ENCODE results near the gene KIAA0930.

Gene KIAA0930

GRCh38 chr22:45169591-45170466 lies 70.9 kb downstream of the KIAA0930 start:
- no peak for DNase-seq

DNA sequence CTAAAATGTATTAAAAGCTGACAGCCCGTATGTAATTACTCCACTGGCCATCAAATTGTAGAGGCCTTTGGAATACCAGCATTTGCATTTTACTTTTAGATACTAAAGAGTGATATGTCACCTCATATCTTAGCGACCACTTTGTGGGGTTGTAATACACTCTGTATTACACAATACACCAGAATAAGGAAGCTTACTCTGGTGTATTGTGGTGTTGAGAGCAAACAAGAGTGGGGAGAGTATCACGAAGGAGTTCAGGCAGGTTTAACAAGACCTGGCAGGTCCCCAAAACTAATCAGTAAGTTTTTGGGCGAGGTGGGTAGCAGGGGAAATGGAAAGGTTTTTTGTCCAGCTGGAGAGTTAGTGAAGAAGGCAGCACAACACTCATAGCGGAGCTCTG lies 73.8 kb downstream of the KIAA0930 start:
- DNase-seq = no peak

GRCh38 chr22:45164270-45165088 lies 76.2 kb downstream of the KIAA0930 start:
- DNase-seq = no peak

- peak; percentile 97 for DNase-seq
Measured at GRCh38 chr22:45163451-45164269, 77.0 kb downstream of the KIAA0930 start, which contains the start of gene NUP50. Gene NUP50, plus strand, starts transcription at chr22:45163925. Its CDS starts 4,253 bp downstream, at chr22:45168178.

DNA sequence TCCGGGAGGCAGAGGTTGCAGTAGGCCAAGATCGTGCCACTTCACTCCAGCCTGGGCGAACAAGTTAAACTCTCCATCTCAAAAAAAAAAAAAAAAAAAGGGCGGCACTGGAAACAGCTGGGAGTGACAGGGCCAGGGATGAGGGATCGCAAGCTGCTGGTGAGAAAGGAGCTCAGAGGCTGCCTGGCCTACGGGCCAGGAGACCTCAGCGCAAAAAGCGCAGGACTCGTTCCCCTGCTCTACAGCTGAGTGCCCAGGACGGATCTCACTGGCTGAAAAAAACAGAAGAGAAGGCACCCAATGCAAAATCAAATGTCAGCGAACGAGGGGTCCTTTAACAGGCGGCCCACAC lies 77.6 kb downstream of the KIAA0930 start:
- DNase-seq = no peak

DNA sequence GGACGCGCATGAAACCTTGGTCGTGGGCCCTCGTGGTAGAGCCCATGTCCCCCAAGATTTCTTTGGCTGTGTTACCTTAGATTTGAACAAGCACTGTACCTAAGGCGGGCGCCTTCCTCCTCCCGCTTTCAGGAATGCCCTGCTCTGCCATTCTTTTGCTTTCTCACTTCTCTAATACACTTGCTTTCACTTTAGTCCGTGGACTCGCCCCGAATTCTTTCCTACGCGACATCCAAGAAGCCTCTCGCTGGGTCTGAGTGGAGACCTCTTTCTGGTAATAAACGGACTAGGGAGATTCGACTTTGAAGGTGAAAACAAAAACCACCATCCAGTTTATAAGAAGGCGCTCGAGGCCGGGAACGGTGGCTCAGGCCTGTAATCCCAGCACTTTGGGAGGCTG lies 78.2 kb downstream of the KIAA0930 start:
- no peak for DNase-seq

DNA sequence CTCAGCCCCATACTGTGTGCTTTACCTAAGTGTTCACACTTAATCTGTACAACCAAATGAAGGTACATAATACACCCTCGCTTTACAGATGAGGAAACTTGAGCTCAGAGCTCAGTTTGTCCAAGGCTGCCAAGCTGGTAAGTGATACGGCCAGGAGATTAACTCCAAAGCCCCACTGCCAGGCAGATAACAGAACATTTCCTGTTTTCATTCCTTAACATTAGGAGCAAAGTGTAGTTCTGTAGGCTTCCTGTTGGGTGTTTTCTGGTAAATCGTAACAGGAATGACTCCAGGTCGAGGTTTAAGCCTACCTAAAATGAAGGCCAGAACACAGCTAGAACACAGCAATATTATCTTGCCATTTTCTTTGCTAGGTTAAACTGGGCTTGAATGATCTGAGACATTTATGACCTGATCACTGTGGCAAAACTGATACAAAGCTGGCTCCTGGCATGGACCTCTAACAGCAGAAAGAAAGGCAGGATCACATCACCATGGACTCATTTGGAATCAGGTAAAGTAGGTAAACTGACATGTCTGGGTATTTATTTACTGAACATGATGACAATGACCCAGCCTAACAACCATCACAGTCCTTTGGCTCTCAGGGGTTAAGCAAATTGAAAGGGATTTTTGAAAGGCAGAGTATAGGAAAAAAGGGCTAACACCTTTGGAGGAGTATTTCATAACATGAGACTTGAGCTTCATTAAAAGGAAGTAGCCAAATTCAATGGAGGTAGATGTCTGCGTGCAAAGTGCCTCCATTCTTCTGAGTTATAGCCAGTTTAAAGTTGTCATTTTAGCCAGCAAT lies 80.8 kb downstream of the KIAA0930 start:
- DNase-seq = no peak

DNA sequence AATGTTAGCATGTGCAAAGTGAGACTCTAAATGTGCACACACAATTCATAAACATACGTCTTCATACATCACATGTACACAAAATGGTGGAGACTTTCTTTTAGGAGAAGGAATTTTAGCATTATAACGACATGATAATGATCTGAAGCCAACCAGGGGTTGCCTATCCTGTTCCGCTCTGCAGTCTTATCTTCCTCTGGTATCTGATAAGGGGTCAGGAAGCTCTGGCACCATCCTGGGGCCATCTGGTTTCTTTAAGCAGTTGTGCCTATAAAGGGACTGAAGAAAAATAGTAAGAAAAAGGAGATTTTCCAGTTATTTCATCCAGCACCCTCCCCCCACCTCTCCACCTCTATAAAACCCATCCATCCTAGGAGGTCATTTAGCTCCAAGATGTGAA lies 82.8 kb downstream of the KIAA0930 start:
- DNase-seq = no peak

DNA sequence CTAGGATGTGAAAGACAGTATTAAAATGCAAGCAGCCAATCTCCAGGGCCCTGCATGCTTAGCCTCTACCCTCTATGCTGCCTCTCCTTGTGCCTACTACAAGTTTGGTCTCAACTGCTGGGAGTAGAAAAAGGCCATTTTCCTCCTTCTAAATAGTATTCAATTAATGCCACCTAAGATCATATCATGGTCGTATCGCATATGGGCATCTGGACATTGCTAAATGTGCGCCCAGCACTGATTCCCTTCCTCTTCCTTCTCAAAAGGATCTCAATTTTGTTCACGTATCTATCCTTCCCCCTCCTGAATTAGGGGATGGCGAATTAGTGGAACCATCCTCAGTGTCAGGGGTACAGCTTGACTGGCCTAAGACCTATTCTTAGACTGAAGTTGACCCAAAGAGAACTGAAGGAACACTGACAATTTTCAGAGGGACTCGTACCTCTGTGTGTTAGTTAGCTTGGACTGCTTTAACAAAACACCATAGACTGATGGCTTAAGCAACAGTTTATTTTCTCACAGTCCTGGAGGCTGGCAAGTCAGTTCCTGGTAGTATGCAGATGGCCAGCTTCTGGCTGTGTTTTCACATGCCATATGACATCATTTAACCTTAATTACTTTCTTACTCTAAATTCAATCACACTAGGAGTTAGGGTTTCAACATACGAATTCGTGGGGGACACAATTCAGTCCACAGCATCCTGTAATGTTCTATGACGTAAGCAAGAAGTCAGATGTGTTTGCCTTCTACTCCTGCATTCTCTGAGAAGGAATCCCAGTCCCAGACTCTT lies 85.4 kb downstream of the KIAA0930 start:
- DNase-seq = no peak

GRCh38 chr22:45154383-45154782 lies 86.3 kb downstream of the KIAA0930 start:
- no peak for DNase-seq

DNA sequence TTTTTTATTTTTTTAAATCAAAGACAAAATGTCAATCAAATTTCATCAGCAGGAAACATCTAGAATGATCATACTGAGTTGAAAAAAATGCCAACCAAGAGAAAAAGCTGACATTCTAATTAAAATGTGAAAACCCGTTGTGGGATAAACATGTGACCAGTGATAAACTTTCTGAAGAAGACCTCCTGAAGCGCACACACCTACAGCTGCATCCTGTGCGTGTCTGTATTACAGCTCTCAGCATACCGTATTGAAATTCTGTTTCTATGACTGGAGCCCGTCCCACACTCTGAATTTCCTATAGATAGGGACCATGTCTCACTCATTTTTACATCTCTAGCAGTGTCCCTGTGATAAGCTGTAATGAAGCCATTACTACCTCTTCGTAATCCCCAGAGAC lies 89.2 kb downstream of the KIAA0930 start:
- no peak for DNase-seq

GRCh38 chr22:45150139-45150538 lies 90.6 kb downstream of the KIAA0930 start:
- DNase-seq = no peak

DNA sequence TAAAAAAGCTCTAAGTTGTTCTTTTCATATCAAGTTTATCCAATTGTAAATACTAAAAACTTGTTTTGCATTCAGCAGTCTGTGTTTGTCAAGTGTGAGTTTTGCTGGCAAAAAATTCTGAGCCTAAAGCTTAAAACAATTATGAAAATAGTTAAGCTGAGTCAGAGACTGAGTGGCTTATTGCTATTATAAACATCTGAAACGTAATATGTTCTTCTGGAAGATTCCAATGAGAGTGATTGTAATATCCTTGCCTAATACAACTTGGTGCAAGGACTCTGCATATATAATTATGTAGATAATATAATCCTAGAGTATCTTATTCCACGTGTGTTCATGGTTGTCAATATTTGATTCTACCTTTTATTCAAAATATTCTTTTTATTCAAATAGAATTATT lies 91.0 kb downstream of the KIAA0930 start:
- DNase-seq = no peak

DNA sequence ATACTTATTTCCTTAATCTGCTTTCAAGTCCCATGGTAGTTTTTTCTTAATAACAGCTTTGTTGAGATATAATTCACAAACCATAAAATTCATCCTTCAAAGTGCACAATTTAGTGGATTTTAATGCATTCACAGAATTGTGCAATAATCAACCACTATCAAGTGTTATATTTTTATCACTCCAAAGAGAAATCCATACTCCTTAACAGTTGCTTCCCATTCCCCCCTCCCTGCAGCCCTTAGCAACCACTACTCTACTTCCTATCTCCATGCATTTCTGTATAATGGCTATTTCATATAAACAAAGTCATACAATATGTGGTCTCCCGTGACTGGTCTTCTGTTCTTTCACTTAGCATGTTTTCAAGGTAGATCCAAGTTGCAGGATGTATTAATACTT lies 95.8 kb downstream of the KIAA0930 start:
- DNase-seq = no peak

DNA sequence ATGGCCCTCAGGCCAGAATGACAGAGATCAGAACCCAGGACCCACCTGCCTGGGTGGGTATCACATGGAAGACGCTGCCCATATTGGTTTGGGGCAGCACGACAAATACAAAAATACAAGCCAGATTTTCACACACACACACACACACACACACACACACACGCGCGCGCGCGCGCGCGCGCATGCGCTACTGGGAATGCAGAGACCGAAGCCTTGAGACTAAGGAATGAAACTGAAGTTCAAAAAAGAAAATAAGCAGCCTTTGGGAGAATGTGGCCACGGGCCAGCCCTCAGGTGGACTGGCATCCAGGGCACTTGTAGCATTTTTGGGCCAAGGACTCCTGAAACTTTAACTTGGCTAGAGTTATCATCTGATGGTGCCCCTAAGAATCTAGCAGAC lies 98.3 kb downstream of the KIAA0930 start:
- DNase-seq = no peak

Measured in CD4-positive, alpha-beta T cell treated with Interferon gamma for 1 hour (primary cell).